GM21576 (cell line): Measurements from ENCODE around the gene TRPV4.

Source experiments
- ATAC-seq: cut with Tn5 transposase; IDR thresholded peaks from one replicate; pipeline ENCODE4 v1.9.1; 2021; ENCODE audit warnings: mild to moderate bottlenecking, moderate library complexity; ENCODE audit not compliant: unreplicated experiment

Gene TRPV4

GRCh38 chr12:109764776-109765445 lies 68.3 kb downstream of the TRPV4 start:
- ATAC-seq: no peak

GRCh38 chr12:109764123-109764522 lies 69.1 kb downstream of the TRPV4 start:
- ATAC-seq: no peak

- ATAC-seq: no peak
These were observed 69.9 kb downstream of the TRPV4 start for GRCh38 chr12:109763201-109763841.

GRCh38 chr12:109762673-109763191 lies 70.5 kb downstream of the TRPV4 start:
- no peak for ATAC-seq

- ATAC-seq: no peak
These were observed 71.0 kb downstream of the TRPV4 start for GRCh38 chr12:109762071-109762672.

- ATAC-seq: no peak
These were observed 72.0 kb downstream of the TRPV4 start for GRCh38 chr12:109760930-109761921.

GRCh38 chr12:109760031-109760929 lies 72.9 kb downstream of the TRPV4 start:
- no peak for ATAC-seq

- no peak for ATAC-seq
These were observed 73.6 kb downstream of the TRPV4 start for GRCh38 chr12:109759595-109759994.

GRCh38 chr12:109758426-109759420 lies 74.5 kb downstream of the TRPV4 start:
- no peak for ATAC-seq

- ATAC-seq: no peak
These were observed 75.4 kb downstream of the TRPV4 start for GRCh38 chr12:109757671-109758265.

GRCh38 chr12:109756457-109756856 lies 76.7 kb downstream of the TRPV4 start:
- ATAC-seq: no peak

- no peak for ATAC-seq
These were observed 79.2 kb downstream of the TRPV4 start for GRCh38 chr12:109753959-109754358.

GRCh38 chr12:109753054-109753401 lies 80.2 kb downstream of the TRPV4 start:
- ATAC-seq: no peak

- ATAC-seq: no peak
These were observed 80.8 kb downstream of the TRPV4 start for GRCh38 chr12:109752117-109753053.

GRCh38 chr12:109744986-109745942 lies 87.9 kb downstream of the TRPV4 start:
- no peak for ATAC-seq

GRCh38 chr12:109744026-109744425 lies 89.2 kb downstream of the TRPV4 start:
- no peak for ATAC-seq
